ENCODE measurements around the gene NDUFAF8.

The NDUFAF8 gene

DNA sequence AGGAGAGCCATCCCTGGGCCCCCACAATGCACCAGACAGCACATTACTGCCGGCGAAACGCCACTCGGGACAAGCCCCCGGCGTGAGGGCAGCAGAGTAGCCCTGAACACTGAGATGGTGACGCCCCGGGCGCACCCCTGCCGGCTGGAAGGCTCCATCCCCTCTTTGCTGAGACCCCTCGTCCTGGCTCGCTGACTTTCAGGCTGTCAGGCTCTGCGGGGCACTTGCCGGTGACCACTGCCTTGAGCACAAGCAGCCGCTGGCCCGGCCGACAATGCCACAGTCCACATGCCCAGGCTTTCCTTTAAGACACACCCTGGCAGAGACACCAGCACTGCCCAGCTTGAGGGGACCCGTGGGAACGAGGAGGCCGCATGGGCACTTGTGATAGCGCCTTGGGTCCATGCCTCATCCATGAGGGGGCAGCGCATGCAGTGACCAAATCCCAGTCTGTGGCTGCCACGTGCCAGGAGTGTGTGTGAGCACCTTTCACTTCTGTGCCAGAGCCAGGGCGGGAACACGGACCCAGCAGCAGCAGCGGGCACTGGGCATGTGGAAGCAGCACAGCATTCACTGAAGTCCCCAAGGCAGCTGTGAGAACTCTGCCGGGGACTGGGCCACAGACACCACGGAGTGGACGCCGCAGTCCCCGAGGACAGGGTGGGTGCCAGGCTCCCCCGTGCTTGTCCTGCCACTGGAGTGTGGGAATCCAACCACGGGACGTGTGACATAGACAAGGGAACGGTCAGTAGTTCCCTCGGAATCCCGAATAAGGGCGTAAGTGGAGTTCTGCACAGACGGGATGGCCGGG is 24.5 kb downstream of the NDUFAF8 start:
- Histone ChIP-seq H3K9ac (no peak overlapping the region), H2AFZ (ENCODE audit: low read depth) (no peak overlapping the region), H3K4me3 (IDR thresholded peaks at IDR 0.05; ENCODE audit: insufficient read depth, low read depth, low read length) (no peak overlapping the region), H3K4me2 (no peak overlapping the region), H3K79me2 (ENCODE audit: insufficient read depth, low read depth) (no peaks in the 10 kb centered on the region), H3K27me3 (ENCODE audit: insufficient read depth, low read depth) (no peaks in the 10 kb centered on the region), H3K27ac (no peak overlapping the region), H3K36me3 (ENCODE audit: insufficient read depth) (0 out of 2 replicates have a peak, but pooled peaks cover 3% of the 10 kb centered on the region), H4K20me1 (ENCODE audit: insufficient read depth) (no peaks in the 10 kb centered on the region), H3K4me1 (ENCODE audit: low read depth, poor library complexity, severe bottlenecking) (no peaks in the 10 kb centered on the region)
- TF ChIP-seq, protein P1, sequence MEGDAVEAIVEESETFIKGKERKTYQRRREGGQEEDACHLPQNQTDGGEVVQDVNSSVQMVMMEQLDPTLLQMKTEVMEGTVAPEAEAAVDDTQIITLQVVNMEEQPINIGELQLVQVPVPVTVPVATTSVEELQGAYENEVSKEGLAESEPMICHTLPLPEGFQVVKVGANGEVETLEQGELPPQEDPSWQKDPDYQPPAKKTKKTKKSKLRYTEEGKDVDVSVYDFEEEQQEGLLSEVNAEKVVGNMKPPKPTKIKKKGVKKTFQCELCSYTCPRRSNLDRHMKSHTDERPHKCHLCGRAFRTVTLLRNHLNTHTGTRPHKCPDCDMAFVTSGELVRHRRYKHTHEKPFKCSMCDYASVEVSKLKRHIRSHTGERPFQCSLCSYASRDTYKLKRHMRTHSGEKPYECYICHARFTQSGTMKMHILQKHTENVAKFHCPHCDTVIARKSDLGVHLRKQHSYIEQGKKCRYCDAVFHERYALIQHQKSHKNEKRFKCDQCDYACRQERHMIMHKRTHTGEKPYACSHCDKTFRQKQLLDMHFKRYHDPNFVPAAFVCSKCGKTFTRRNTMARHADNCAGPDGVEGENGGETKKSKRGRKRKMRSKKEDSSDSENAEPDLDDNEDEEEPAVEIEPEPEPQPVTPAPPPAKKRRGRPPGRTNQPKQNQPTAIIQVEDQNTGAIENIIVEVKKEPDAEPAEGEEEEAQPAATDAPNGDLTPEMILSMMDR (conservative IDR thresholded peaks at IDR 0.05; ENCODE audit: low read depth, low read length), result no peak

DNA sequence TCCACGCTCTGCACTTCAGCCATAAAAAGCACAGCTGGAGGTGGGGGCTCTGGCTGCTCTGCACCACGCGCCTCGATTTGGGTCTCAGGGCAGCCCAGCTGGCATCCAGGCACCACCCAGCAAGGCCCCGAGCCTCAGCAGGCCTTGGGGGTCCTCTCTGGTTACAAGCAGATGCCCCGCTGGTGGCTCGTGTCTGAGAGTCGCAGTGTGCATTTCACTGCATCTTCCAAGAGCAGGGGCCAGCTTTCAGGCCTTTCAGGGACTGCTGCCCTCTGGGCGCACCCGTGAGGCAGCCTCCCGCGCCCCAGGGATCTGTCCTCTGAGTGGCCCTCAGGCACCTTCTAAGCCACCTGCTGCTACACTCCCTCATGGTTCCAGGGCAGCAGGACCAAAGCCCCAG is 25.5 kb downstream of the NDUFAF8 start:
- H3K4me1 ChIP-seq (ENCODE audit: low read depth, poor library complexity, severe bottlenecking), result no peaks in the 10 kb centered on the region
- 0 out of 2 replicates have a peak, but pooled peaks cover 3% of the 10 kb centered on the region for H3K36me3 ChIP-seq (ENCODE audit: insufficient read depth)
- H3K4me3 ChIP-seq (IDR thresholded peaks at IDR 0.05; ENCODE audit: insufficient read depth, low read depth, low read length), result no peak overlapping the region
- no peak overlapping the region for H3K9ac ChIP-seq
- no peak overlapping the region for H3K4me2 ChIP-seq
- H3K27me3 ChIP-seq (ENCODE audit: insufficient read depth, low read depth), result no peaks in the 10 kb centered on the region
- TF ChIP-seq, protein P1 (conservative IDR thresholded peaks at IDR 0.05; ENCODE audit: low read depth, low read length), result no peak
- H3K27ac ChIP-seq, result no peak overlapping the region
- no peak overlapping the region for H2AFZ ChIP-seq (ENCODE audit: low read depth)
- H4K20me1 ChIP-seq (ENCODE audit: insufficient read depth), result no peaks in the 10 kb centered on the region
- no peaks in the 10 kb centered on the region for H3K79me2 ChIP-seq (ENCODE audit: insufficient read depth, low read depth)

DNA sequence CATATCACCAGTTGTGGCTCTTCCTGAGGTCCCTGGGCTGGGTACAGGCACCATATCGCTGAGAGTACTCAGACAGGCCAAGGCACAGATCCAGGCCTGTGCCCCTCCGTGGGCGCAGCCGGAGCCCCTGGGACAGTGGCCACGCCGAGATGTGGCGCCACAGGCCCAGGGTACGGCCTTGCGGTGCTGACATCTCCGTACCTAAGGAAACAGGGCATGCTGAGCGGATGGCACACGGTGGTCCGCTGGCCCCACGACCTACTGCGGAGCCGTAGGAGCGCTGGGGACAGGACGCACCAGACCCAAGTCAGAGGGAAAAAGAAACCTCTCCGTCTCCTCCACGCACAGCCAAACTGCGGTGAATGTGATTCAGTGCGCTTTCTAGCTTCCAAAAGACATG is 26.5 kb downstream of the NDUFAF8 start:
- H3K79me2 ChIP-seq (ENCODE audit: insufficient read depth, low read depth), result no peaks in the 10 kb centered on the region

DNA sequence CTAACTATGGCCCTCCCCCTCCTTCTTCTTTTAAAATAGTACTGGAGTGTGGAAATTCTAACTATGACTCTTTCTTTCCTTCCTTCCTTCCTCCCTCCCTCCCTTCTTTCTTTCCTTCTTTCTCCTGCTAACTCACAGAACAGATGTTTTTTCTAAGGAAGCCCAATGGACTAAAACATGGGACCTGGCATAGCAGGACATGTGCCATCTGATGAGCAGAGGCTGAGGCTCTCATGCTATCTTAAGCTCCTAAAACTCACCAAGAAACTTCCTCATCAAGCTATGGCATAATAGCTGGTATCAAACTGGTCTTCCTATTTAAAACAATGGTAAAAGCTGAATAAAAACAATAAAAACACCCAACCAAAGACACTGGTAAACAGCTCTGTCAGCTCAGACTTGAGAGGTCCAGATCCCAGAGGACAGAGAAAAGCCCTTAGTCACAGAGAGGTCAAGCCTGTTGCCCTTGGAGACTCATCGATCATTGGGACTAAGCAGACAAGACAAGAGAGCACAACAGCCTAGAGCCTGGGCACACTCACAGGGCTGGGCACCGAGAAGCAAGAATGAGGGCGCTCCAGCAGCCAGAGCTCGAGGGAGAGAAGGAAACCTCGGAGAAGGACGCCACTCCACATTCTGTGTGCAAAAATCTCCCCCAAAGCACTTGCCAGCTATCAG is 28.4 kb downstream of the NDUFAF8 start:
- Histone ChIP-seq H2AFZ (ENCODE audit: low read depth) (no peak overlapping the region), H4K20me1 (ENCODE audit: insufficient read depth) (no peaks in the 10 kb centered on the region), H3K4me1 (ENCODE audit: low read depth, poor library complexity, severe bottlenecking) (no peaks in the 10 kb centered on the region), H3K4me3 (IDR thresholded peaks at IDR 0.05; ENCODE audit: insufficient read depth, low read depth, low read length) (no peak overlapping the region), H3K27me3 (ENCODE audit: insufficient read depth, low read depth) (no peaks in the 10 kb centered on the region), H3K9ac (no peak overlapping the region), H3K79me2 (ENCODE audit: insufficient read depth, low read depth) (no peaks in the 10 kb centered on the region), H3K36me3 (ENCODE audit: insufficient read depth) (0 out of 2 replicates have a peak, but pooled peaks cover 3% of the 10 kb centered on the region), H3K4me2 (no peak overlapping the region), H3K27ac (no peak overlapping the region)
- TF ChIP-seq, protein P1 (conservative IDR thresholded peaks at IDR 0.05; ENCODE audit: low read depth, low read length), result no peak

More for the DNA sequence above, 26.5 kb downstream of the NDUFAF8 start:
- H3K27ac ChIP-seq, result no peak overlapping the region
- TF ChIP-seq, protein P1 (conservative IDR thresholded peaks at IDR 0.05; ENCODE audit: low read depth, low read length), result no peak
- no peaks in the 10 kb centered on the region for H3K27me3 ChIP-seq (ENCODE audit: insufficient read depth, low read depth)
- no peak overlapping the region for H3K4me2 ChIP-seq
- no peak overlapping the region for H3K4me3 ChIP-seq (IDR thresholded peaks at IDR 0.05; ENCODE audit: insufficient read depth, low read depth, low read length)
- H3K4me1 ChIP-seq (ENCODE audit: low read depth, poor library complexity, severe bottlenecking), result no peaks in the 10 kb centered on the region
- H2AFZ ChIP-seq (ENCODE audit: low read depth), result no peak overlapping the region
- 0 out of 2 replicates have a peak, but pooled peaks cover 3% of the 10 kb centered on the region for H3K36me3 ChIP-seq (ENCODE audit: insufficient read depth)
- H4K20me1 ChIP-seq (ENCODE audit: insufficient read depth), result no peaks in the 10 kb centered on the region
- H3K9ac ChIP-seq, result no peak overlapping the region

All from KMS-11 (cell line).